ENCODE results near the gene ALDH3B1. TPM values are rescaled to one million over a fixed set of nuclear protein-coding genes. Genes with fewer than 3 reads are reported as not detected.
A peak's percentile ranks its signal among the peaks of the same experiment; 100 is the strongest.
"Not testable (repeated sequence)": the region's sequence is repeated elsewhere in the genome, so short reads cannot be mapped to it uniquely, and the experiment has no call there.

Gene ALDH3B1, protein sequence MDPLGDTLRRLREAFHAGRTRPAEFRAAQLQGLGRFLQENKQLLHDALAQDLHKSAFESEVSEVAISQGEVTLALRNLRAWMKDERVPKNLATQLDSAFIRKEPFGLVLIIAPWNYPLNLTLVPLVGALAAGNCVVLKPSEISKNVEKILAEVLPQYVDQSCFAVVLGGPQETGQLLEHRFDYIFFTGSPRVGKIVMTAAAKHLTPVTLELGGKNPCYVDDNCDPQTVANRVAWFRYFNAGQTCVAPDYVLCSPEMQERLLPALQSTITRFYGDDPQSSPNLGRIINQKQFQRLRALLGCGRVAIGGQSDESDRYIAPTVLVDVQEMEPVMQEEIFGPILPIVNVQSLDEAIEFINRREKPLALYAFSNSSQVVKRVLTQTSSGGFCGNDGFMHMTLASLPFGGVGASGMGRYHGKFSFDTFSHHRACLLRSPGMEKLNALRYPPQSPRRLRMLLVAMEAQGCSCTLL
- polyA plus RNA-seq (ENCODE audit: insufficient read length): 2.4 TPM
- long read RNA-seq, donor 1, partial matches to known transcripts: 0 of 1 reads
- long read RNA-seq, donor 1, other reads (novel, unspliced or antisense): 0 of 1 reads
- long read RNA-seq, donor 2, partial matches to known transcripts: 0 of 1 reads
- long read RNA-seq, donor 2, other reads (novel, unspliced or antisense): 0 of 1 reads
- long read RNA-seq, donor 3: 0 reads
- long read RNA-seq, donor 4: 0 reads
- long read RNA-seq, donor 5: 0 reads
- long read RNA-seq, donor 6, partial matches to known transcripts: 0 of 1 reads
- long read RNA-seq, donor 6, other reads (novel, unspliced or antisense): 0 of 1 reads
- long read RNA-seq, donor 7: 0 reads
- long read RNA-seq, donor 8: 0 reads

DNA sequence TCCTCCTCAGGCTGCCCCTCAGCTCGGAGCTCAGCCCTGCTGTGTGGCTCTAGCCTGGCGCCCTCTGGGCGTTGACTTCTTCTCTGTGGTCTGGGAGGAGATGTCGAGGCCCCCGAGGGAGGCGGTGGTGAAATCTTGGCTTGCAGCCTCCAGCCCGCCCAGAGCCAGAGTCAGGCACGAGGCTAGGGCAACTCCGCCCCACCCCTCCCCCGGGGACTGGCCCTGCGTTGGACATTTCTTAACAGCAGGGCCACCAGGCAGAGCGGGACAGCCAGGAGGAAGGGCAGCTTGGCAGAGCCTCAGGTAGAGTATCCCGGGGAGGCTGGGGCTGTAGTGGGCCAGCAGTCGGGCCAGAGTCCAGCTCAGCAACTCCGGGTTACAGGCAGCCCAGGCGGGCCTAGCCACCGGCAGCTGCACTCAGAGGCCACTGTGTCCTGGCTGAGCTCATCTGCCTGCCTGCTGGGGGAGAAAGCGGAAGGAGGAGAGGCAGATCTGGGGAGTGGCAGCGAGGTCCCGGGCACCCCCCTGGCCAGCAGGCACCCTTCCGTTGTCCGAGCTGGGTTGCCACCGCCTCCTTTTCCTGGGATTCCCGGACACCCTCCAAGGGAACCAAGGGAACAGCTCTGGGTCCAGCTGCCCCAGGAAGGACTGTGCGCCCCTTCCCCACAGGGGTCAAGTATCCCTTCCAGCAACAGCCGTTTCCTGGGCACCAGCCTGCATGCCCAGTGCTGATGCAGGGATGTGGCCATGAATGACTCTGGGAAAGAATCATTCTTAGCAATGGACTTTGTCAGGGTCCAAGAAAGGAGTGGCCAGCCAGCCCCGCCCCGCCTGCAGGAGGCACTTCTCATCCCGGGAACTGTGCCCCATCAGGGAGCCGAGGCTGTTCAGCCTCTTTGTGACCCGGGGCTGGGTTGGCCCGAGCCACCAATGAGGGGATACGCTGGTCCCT lies at the start of gene ALDH3B1:
ALDH3B1 (plus strand) TSS at position 238 of the 952 bp plus-strand sequence. CDS start 4,971 bp downstream, outside the sequence.
- no peak for DNase-seq

DNA sequence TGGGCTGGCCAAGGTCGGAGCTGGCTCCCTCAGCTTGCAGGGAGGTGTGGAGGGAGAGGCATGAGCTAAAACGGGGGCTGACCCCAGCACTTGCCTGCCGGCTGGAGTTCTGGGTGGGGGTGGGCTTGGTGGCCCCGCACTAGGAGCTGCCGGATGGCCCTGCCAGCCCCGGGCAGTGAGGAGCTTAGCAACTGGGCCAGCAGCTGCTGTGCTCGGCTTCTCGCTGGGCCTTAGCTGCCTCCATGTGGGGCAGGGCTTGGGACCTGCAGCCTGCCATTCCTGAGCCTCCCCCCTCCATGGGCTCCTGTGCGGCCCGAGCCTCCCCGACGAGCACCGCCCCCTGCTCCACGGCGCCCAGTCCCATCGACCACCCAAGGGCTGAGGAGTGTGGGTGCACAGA lies 46.9 kb upstream of the ALDH3B1 start:
- DNase-seq: not testable (repeated sequence)

DNA sequence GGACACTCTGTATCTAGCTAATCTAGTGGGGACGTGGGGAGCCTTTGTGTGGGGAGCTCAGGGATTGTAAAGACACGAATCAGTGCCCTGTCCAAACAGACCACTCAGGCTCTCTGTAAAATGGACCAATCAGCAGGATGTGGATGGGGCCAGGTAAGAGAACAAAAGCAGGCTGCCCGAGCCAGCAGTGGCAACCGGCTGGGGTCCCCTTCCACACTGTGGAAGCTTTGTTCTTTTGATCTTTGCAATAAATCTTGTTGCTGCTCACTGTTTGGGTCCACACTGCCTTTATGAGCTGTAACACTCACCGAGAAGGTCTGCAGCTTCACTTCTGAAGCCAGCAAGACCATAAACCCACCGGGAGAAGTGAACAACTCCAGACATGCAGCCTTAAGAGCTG lies 46.2 kb upstream of the ALDH3B1 start:
- DNase-seq: not testable (repeated sequence)

DNA sequence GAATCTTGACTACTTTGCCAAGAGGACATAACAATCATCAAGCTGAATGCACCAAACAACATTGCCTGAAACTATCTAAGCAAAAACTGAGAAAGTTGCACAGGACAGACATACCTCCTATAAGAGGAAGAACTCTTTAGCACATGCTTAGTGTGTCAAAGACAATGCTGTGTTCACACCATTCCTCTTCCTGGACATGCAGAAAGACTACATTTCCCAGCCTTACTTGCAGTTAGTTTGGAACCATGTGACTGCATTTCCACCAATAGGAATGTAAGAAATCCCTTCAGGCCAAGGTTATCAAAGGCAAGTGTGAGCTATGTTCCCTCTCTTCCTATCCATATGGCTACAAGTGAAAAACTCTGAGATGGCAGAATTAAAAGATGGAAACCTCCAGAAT lies 45.4 kb upstream of the ALDH3B1 start:
- not testable (repeated sequence) for DNase-seq

DNA sequence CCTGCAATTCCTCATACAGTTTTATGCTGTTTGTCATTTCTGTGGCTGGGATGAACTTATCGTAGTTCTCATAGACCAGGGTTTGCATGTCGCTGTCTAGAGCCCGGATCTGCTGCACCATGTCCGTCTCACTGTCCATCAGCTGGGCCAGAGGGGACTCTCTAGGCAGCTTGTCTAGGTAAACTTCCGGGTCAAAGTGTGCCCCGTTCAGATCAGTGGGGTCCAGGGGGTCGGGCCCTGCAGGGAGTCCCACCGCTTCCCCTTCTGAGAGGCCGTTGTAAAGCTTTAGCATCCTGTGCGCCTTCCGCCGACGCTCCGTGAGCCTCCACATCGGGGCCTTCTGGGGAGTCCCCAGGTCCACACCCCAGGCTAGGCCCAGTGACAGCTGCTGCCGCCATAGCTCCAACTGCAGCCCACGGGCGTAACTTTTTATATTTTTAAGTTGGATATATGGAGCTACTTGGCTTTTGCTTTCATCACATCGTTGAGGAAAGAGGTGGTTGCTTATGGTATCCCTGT lies 44.2 kb upstream of the ALDH3B1 start:
- DNase-seq: not testable (repeated sequence)

DNA sequence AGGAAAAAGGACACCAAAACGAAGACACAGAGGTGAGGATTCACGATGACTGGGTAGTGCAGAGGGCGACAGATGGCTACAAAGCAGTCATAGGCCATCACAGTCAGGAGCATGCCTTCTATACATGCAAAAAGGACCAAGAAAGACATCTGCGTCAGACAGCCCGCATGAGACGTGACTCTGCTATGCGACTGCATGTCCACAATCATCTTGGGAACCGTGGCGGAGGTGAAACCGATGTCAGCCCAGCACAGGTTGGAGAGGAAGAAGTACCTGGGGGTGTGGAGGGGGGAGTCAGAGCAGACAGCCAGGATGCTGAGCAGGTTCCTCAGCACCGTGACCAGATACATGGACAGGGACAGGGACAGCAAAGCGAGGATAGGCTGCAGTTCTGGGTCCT lies 35.4 kb upstream of the ALDH3B1 start:
- not testable (repeated sequence) for DNase-seq

DNA sequence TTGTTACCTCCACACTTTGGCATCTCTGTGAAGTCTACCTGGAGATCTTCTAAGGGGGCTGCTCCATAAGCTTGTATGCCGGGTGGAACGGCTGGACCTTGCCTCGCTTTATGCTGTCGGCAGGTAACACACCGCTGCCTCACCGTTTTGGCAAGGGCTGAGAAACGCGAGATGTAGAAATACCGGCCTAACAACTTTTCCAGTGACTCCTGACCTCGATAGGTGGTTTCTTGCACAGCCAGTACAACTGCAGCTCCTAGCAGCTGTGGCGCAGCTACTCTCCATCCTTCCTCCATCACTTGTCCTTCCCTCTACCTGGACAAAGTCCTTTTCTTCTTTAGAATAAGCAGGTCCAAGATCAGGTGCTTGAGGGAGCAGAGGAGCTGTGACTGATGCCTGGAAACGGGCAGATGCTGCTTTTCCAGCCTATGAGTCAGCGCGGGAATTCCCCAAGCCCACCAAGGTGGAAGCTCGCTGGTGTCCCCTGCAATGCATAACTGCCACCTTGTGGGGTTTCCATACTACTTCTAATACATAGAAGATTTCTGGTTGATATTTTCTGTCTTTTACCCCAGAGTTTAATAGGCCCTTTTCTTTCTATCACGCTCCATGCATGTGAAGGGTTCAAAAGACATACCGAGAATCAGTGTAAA lies 31.2 kb upstream of the ALDH3B1 start:
- peak; percentile 46 for DNase-seq

DNA sequence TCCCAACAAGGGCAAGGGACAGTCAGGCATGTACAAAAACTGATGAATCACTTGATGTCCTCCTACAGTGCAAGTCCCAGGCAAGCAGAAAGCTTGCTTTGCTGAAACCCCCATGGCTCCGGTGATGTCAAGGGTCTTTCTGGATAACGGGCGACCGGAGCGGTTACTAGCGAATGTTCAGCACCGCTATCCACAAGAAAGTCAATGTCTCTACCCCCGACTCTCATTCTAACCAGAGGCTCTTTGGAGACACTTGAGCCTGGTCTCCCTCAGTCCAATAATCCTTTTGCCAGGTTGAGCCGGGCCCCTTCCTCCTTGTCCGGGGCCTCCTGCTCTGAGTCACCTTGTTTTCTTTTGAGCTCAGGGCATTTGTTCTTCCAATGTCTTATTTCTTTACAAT lies 28.9 kb upstream of the ALDH3B1 start:
- DNase-seq: not testable (repeated sequence)

DNA sequence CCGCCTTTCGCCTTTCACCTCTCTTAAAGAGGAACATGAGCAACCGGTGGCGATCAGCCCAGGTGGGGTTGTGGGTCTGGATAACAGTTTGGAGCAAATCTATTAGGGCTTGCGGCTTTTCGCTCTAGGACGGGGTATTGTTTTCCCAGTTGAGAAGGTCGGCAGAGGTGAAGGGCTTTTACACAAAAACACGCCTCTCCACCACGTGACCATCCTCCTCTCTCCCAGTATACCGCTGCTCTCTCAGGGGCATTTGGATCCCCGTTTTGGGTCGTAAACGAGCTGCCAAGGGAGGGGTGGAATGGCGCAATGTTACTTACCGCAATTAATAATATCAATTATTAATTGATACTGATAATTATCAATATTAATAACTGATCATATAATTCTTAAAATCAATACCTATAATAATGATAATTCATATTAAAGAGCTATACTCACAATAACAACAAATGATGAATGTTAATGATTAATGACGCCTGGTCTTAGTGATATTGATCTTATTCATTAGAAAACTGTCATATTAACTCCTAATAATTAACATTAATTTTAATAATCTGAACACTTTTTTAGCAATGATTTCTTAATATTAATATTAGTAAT lies 27.8 kb upstream of the ALDH3B1 start:
- DNase-seq: not testable (repeated sequence)

DNA sequence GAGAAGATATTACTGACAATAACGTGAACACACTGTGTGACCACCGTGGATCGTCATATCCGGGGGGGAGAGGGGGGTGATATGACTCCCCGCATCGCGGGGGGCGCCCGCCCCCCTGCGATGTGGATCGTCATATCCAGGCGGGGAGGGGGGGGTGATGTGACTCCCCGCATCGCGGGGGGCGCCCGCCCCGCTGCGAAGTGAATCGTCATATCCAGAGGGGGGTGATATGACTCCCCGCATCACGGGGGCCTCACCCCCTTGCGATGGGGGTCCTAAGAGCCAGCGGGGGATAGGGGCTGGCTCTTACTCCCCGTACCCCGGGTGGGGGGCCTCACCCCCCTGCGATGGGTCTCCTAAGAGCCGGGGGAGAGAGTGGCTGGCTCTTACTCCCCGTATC lies 26.2 kb upstream of the ALDH3B1 start:
- no peak for DNase-seq

DNA sequence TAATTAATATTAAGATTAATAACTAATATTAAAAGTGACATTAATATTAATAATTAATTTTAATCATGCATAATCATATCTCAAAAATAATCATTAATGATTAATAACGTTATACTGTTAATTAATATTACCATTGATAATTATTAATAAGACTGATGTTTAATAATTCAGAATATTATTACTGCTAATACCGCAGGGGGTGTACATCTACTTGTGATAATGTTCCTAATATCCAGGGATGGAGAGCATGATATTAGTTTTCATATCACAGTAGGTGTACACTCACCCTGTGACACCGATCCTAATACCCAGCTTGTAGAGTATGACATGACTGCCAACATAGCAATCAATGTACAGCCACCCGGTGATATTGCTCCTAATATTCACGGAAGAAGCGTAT lies 24.8 kb upstream of the ALDH3B1 start:
- DNase-seq: not testable (repeated sequence)

DNA sequence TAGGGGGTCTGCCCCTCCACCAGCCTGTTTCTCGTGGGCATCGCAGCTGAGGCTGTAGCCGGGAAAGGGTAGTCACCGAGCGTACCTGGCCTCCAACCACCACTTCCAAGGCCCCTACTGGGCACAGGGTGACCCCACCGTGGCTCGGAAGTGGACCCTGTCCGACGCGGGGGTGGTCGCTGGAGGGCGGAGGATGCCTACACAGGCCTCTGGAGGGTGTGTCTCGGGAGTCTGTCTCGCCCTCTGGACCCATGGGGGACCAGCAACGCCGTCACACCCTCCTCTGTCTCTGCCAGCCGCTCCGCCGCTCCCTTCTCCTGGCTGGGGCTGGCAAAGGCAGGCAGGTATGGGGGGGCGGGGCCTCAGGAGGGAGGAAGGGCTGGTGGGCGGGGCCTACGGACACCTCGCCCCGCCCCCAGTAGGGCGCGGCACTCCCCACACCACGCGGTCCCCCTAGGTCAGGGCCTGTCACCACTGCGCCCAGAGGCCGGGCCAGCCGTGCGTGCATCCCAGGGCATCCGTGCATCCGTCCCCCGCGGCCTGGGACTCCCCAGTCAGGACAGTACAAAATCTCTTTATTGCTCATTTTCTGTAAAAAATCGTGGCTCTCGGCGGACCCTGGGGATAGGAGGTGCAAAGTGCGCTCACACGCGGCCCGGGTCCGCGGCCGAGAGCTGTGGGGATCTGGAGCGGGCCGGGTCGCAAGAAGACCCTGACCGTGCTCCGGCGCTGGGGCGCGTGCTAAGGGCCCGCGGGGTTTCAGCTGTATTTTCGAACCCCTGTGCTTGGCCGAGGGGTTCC lies 19.4 kb upstream of the ALDH3B1 start:
- DNase-seq: not testable (repeated sequence)

DNA sequence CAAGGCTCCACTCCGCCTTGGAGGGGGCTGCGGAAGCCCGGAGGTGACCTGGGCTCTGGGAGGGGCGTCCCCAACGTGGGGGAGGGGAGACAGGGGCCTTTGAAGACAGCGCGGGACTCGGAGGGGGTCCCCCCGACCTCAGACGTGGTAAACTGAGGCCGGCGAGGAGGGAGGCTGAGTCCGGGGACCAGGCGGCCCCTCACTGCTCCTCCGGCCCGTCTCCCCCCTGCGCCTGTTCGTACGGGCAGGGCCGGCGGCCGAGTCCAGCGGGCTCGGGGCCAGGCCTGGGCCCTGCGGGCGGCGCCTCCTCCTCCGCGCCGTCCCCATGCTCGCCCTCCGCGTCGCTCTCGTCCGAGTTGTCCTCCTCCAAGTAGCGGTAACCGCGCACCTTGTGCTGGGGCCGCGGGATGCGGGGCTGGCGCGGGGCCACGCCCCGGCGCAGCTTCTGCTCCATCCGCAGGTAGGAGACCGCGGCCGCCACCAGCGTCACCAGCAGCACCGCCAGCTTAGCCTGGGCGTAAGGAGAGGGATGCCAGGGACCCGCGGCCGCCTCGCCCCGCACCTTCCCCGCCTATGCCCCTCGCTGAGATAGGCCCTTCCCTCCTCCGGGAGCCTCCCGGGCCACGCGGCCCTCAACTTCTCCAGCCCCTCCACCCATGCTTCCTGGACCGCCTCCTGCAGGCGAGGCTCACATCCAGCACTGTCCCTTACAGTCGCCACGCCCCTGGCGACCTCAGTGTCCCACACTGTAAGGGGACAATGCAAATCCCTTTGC lies 18.6 kb upstream of the ALDH3B1 start:
- not testable (repeated sequence) for DNase-seq

DNA sequence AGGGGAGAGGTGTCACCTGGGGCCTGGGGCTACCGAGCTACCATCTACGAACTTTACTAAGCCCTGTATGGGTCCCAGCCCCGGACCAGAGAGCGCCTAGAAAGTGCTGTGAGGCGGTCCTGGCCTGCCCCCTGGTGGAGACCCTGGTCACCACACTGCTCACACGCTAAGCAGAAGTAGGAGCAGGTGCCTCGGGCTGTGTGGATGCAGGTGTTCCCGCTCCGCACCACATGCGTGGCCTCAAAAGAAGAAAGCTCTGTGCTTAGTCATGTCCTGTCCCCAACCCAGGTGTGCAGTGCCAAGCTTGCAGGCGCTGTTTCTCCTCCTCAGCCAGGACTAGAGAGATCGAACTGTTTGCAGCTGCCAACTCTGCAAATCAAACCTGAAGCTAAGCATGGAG lies 16.3 kb upstream of the ALDH3B1 start:
- not testable (repeated sequence) for DNase-seq

DNA sequence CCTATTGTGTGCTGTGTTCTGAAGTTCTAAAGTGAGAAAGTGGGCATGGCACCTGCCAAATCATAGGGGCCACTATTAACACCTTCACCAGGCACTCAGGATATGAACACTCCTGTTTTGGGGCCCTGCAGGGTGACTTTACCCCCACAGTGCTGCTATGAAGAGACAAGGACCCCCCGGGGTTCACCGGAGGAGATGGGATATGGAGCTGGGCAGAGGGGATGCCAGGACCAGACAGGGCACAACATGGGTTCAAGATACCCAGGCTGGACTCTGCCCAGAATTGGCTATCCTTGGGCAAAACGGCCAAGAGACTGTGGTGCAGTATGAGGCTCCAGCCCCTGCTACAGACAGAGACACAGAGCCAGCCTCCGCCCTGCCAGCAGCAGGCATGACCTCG lies 15.7 kb upstream of the ALDH3B1 start:
- not testable (repeated sequence) for DNase-seq

DNA sequence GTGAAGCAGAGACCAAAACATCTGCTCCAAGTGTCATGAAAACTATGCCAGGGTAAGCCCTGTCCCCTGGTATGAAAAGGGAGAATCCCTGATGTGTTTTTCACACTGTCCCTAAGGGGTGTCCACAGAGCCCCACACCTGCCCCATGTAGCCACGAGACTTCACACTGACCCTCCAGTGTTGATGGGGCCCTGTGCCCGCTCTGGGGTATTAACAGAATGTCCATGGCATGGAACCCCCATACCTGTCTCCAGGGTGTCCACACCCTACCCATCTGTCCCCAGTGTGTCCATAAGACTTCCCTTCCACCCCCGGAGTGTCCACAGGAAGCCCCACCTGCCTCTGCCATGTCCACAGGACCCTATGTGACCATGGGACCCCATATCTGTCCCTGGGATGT lies 15.0 kb upstream of the ALDH3B1 start:
- DNase-seq: not testable (repeated sequence)

DNA sequence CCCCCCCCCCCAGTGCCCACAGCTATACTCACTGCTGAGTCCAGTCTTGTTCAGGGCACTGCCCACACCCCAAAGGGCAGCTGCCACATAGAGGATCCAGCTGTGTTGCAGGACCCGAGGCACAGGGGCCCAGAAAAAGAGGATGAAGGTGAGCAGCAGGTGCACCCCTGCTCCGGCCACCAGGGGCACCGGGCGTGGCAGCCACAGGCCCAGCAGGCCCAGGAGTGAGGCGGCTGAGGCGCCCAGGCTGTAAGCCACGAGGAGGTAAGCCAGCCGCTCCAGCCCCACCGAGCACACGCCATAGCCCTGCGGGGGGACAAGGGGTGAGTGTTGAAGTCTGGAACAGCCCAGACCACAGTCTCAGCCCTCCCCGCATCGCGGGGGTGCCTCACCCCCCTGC lies 14.5 kb upstream of the ALDH3B1 start:
- DNase-seq: not testable (repeated sequence)

DNA sequence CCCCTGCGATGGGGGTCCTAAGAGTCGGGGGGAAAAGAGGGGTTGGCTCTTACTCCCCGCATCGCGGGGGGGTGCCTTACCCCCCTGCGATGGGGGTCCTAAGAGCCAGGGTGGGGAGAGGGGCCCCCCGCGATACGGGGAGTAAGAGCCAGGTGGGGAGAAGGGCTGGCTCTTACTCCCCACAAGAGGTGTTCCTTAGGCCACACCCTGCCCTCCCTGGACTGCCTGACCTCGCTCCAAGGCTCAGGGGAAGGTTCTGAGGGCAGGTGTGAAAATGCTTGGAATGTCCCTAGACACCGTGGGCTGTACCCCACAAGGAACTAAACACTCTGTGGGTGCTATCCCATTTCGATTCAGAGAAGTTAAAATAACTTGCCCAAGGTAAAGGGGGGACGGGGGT lies 14.1 kb upstream of the ALDH3B1 start:
- no peak for DNase-seq
